HG02938 (cell line): Measurements from ENCODE around the gene ERMARD.

Experiments
- ATAC-seq: cut with Tn5 transposase; IDR thresholded peaks from one replicate; pipeline ENCODE4 v1.9.1; 2021; ENCODE audit warnings: mild to moderate bottlenecking, moderate library complexity; ENCODE audit not compliant: unreplicated experiment

ERMARD gene

GRCh38 chr6:169783401-169783800 is 32.0 kb downstream of the ERMARD start:
- ATAC-seq = no peak

- no peak for ATAC-seq
Measured at GRCh38 chr6:169783971-169784820, 32.8 kb downstream of the ERMARD start.

- no peak for ATAC-seq
Measured at GRCh38 chr6:169784821-169785340, 33.5 kb downstream of the ERMARD start.

GRCh38 chr6:169785566-169785965 is 34.1 kb downstream of the ERMARD start:
- ATAC-seq = no peak

GRCh38 chr6:169786349-169786748 is 34.9 kb downstream of the ERMARD start:
- ATAC-seq = no peak

- ATAC-seq = no peak
Measured at GRCh38 chr6:169787797-169788196, 36.4 kb downstream of the ERMARD start.

GRCh38 chr6:169788809-169789145 is 37.4 kb downstream of the ERMARD start:
- ATAC-seq = no peak

- ATAC-seq = no peak
Measured at GRCh38 chr6:169789146-169789943, 37.9 kb downstream of the ERMARD start.

- peak; percentile 94 for ATAC-seq
Measured at GRCh38 chr6:169789944-169790927, 38.8 kb downstream of the ERMARD start.

GRCh38 chr6:169791721-169792131 is 40.3 kb downstream of the ERMARD start:
- no peak for ATAC-seq

- no peak for ATAC-seq
Measured at GRCh38 chr6:169792306-169793015, 41.0 kb downstream of the ERMARD start.

- no peak for ATAC-seq
Measured at GRCh38 chr6:169793408-169793807, 42.0 kb downstream of the ERMARD start.

GRCh38 chr6:169794317-169795055 is 43.1 kb downstream of the ERMARD start:
- no peak for ATAC-seq

- no peak for ATAC-seq
Measured at GRCh38 chr6:169795196-169795595, 43.8 kb downstream of the ERMARD start.

GRCh38 chr6:169798764-169799473 is 47.5 kb downstream of the ERMARD start:
- no peak for ATAC-seq

GRCh38 chr6:169799474-169799926 is 48.1 kb downstream of the ERMARD start:
- ATAC-seq = no peak

GRCh38 chr6:169800116-169800667 is 48.8 kb downstream of the ERMARD start:
- no peak for ATAC-seq

- ATAC-seq = no peak
Measured at GRCh38 chr6:169800668-169801395, 49.4 kb downstream of the ERMARD start.
